Measurements from ENCODE around the gene CORO1C. TPM values are rescaled to one million over a fixed set of nuclear protein-coding genes. Genes with fewer than 3 reads are reported as not detected.

Gene CORO1C
- total RNA-seq, 1 donor from 2014 or later = 285 TPM

- Mint-ChIP-seq H3K4me3 (ENCODE audit: unreplicated experiment) (no peak overlapping the region), H3K4me1 (ENCODE audit: low read depth, unreplicated experiment) (peaks cover 23% of the 10 kb centered on the region), H3K36me3 (ENCODE audit: unreplicated experiment) (no peaks in the 10 kb centered on the region), H3K27me3 (ENCODE audit: unreplicated experiment) (peaks cover 10% of the 10 kb centered on the region), H3K9me3 (ENCODE audit: unreplicated experiment) (peaks cover 12% of the 10 kb centered on the region), H3K27ac (ENCODE audit: unreplicated experiment) (peak overlapping the region; percentile 39)
- no peak for TF ChIP-seq CTCF (IDR thresholded peaks at IDR 0.05; ENCODE audit: partially characterized antibody, unreplicated experiment)
- peak; percentile 43 for DNase-seq
Measured at GRCh38 chr12:108770269-108770829, 39.0 kb upstream of the CORO1C start.

- DNase-seq = peak; percentile 63
- no peaks in the 10 kb centered on the region for H3K36me3 Mint-ChIP-seq (ENCODE audit: unreplicated experiment)
- peaks cover 10% of the 10 kb centered on the region for H3K27me3 Mint-ChIP-seq (ENCODE audit: unreplicated experiment)
- H3K27ac Mint-ChIP-seq (ENCODE audit: unreplicated experiment) = no peak overlapping the region
- peaks cover 11% of the 10 kb centered on the region for H3K9me3 Mint-ChIP-seq (ENCODE audit: unreplicated experiment)
- H3K4me1 Mint-ChIP-seq (ENCODE audit: low read depth, unreplicated experiment) = peaks cover 15% of the 10 kb centered on the region
- peak overlapping the region; percentile 25 for H3K4me3 Mint-ChIP-seq (ENCODE audit: unreplicated experiment)
- no peak for TF ChIP-seq CTCF (IDR thresholded peaks at IDR 0.05; ENCODE audit: partially characterized antibody, unreplicated experiment)
Measured at GRCh38 chr12:108768591-108769500, 37.5 kb upstream of the CORO1C start.

- no peak for TF ChIP-seq CTCF (IDR thresholded peaks at IDR 0.05; ENCODE audit: partially characterized antibody, unreplicated experiment)
- no peak overlapping the region for H3K27ac Mint-ChIP-seq (ENCODE audit: unreplicated experiment)
- no peaks in the 10 kb centered on the region for H3K36me3 Mint-ChIP-seq (ENCODE audit: unreplicated experiment)
- H3K27me3 Mint-ChIP-seq (ENCODE audit: unreplicated experiment) = peaks cover 3% of the 10 kb centered on the region
- peaks cover 4% of the 10 kb centered on the region for H3K4me1 Mint-ChIP-seq (ENCODE audit: low read depth, unreplicated experiment)
- DNase-seq = peak; percentile 38
- H3K9me3 Mint-ChIP-seq (ENCODE audit: unreplicated experiment) = peaks cover 6% of the 10 kb centered on the region
- no peak overlapping the region for H3K4me3 Mint-ChIP-seq (ENCODE audit: unreplicated experiment)
Measured at GRCh38 chr12:108766294-108766693, 35.0 kb upstream of the CORO1C start.

- no peak overlapping the region for H3K4me3 Mint-ChIP-seq (ENCODE audit: unreplicated experiment)
- H3K27ac Mint-ChIP-seq (ENCODE audit: unreplicated experiment) = no peak overlapping the region
- no peak for TF ChIP-seq CTCF (IDR thresholded peaks at IDR 0.05; ENCODE audit: partially characterized antibody, unreplicated experiment)
- peaks cover 6% of the 10 kb centered on the region for H3K9me3 Mint-ChIP-seq (ENCODE audit: unreplicated experiment)
- H3K4me1 Mint-ChIP-seq (ENCODE audit: low read depth, unreplicated experiment) = no peaks in the 10 kb centered on the region
- H3K27me3 Mint-ChIP-seq (ENCODE audit: unreplicated experiment) = peaks cover 3% of the 10 kb centered on the region
- DNase-seq = no peak
- no peaks in the 10 kb centered on the region for H3K36me3 Mint-ChIP-seq (ENCODE audit: unreplicated experiment)
Measured at GRCh38 chr12:108765289-108765764, 34.0 kb upstream of the CORO1C start.
